Transverse colon (tissue), 4 donors: ENCODE data around the gene GTF2F2. TPM values are rescaled to one million over a fixed set of nuclear protein-coding genes. Genes with fewer than 3 reads are reported as not detected.

Experiments used
- DNase-seq: peaks from one replicate; pipeline ENCODE4 v3.0.0-alpha.2; 2019
- H3K27ac ChIP-seq, 4 donors: fragments of 200-600 bp; sonication (generic); 2 replicates each; pipeline ENCODE4 v1.5.1; 2016 to 2018; ENCODE audit warnings: inconsistent platforms in 4 of 4
- H3K27me3 ChIP-seq: fragments of 200-600 bp; sonication (generic); 2 replicates; pipeline ENCODE4 v1.5.1; 2017; ENCODE audit warnings: inconsistent platforms
- H3K36me3 ChIP-seq, 4 donors: fragments of 200-600 bp; sonication (generic); 2 replicates each; pipeline ENCODE4 v1.5.1; 2017 to 2019; ENCODE audit warnings: inconsistent platforms in 4 of 4
- H3K4me1 ChIP-seq, 4 donors: fragments of 200-600 bp; sonication (generic); 2 replicates each; pipeline ENCODE4 v1.5.1; 2017 to 2020; ENCODE audit warnings: inconsistent platforms in 4 of 4
- H3K4me3 ChIP-seq, 4 donors: fragments of 200-600 bp; sonication (generic); 1 replicate in 1 of 4; 2 replicates in 3 of 4; pipeline versions ENCODE4 v1.5.1 to v1.6.1; 2017 to 2019; ENCODE audit warnings: inconsistent platforms in 4 of 4
- H3K9me3 ChIP-seq, 2 donors: fragments of 200-600 bp; sonication (generic); 2 replicates each; pipeline ENCODE4 v1.5.1; 2017 to 2019; ENCODE audit warnings: inconsistent platforms in 2 of 2
- CTCF ChIP-seq, 5 experiments: fragments of 200-600 bp in 3 of 5; fragments of 450-650 bp in 2 of 5; sonication (generic) in 3 of 5; IDR thresholded peaks; 1 replicate in 2 of 5; 2 replicates in 3 of 5; pipeline ENCODE4 v1.5.1; 2016 to 2017; ENCODE audit warnings: antibody characterized with exemption in 5 of 5, inconsistent platforms in 3 of 5, mild to moderate bottlenecking in 2 of 5, moderate library complexity in 1 of 5
- EP300 ChIP-seq: sonication (generic); formaldehyde crosslinking; IDR thresholded peaks from one replicate; pipeline ENCODE4 v1.6.1; 2017; ENCODE audit warnings: antibody characterized with exemption, low read depth
- POLR2A ChIP-seq: fragments of 450-650 bp; IDR thresholded peaks from one replicate; pipeline ENCODE4 v1.6.1; 2016; ENCODE audit warnings: antibody characterized with exemption, mild to moderate bottlenecking, moderate library complexity
- POLR2AphosphoS5 ChIP-seq, 3 donors: sonication (generic); formaldehyde crosslinking; IDR thresholded peaks; one replicate each; pipeline ENCODE4 v1.6.1; 2016; ENCODE audit warnings: antibody characterized with exemption in 3 of 3
- WGBS, 2 donors: methylation state at CpG; one replicate each; pipeline ENCODE4 v1.1.5; 2018; ENCODE audit warnings: low coverage in 1 of 2; 5-methylcytosine and 5-hydroxymethylcytosine counted together
- in situ Hi-C, 4 donors: fragments of 200-750 bp; cut with MboI; loops; one replicate each; pipeline versions ENCODE4 v1.15.0 to v1.15.1; 2017; ENCODE audit warnings: low sequenced_read_pairs in 3 of 4, low pct_ligation_motif_present in 1 of 4, low pct_unique_long_range_greater_than_20kb in 1 of 4
- intact Hi-C: fragments of 100-400 bp; cut with DNase I; formaldehyde crosslinking; loops from one replicate; pipeline ENCODE4 v1.15.1; 2023; ENCODE audit warnings: low total_unique reads
- total RNA-seq, 4 donors: library from RNA; depleted of rRNA; stranded (reverse); fragments of >200 nt; gene quantifications; one replicate each; pipeline ENCODE4 v1.1.0, GENCODE V29; 2016

GTF2F2 gene
- total RNA-seq, 4 donors from 2014 or later: 6.8 to 23.8 (median 13.5) TPM

- intact Hi-C loops: no loop called here
- 84 to 88% methylated on average over 6 to 9 of the region's 9 CpGs for WGBS, 2 donors
- in situ Hi-C loops: no loop called here
Measured at GRCh38 chr13:45215392-45216077, 95.2 kb downstream of the GTF2F2 start.

GRCh38 chr13:45216193-45216592 lies 95.9 kb downstream of the GTF2F2 start:
- Histone ChIP-seq H3K4me3 (no peak overlapping the region), H3K27me3 (no peaks in the 10 kb centered on the region), H3K36me3 (no peaks in the 10 kb centered on the region), H3K9me3 (no peaks in the 10 kb centered on the region), H3K27ac (peak overlapping the region in 1 of 4 donors; percentile 1), H3K4me1 (peaks cover 0 to 18% (median 6%) of the 10 kb centered on the region in 4 donors)
- WGBS, 2 donors: 77 to 88% methylated on average over 3 to 4 of the region's 4 CpGs
- intact Hi-C loops: no loop called here
- TF ChIP-seq POLR2A (no peak), CTCF (IDR thresholded peaks at IDR 0.05) (no peak), EP300 (no peak), POLR2AphosphoS5 (IDR thresholded peaks at IDR 0.05) (no peak)
- in situ Hi-C loops: no loop called here
- DNase-seq: no peak

More at GRCh38 chr13:45215392-45216077, 95.2 kb downstream of the GTF2F2 start:
- Histone ChIP-seq H3K4me1 (peaks cover 0 to 18% (median 6%) of the 10 kb centered on the region in 4 donors), H3K27me3 (no peaks in the 10 kb centered on the region), H3K27ac (peak overlapping the region in 2 of 4 donors; percentile 1 to 8), H3K4me3 (no peak overlapping the region), H3K36me3 (no peaks in the 10 kb centered on the region), H3K9me3 (no peaks in the 10 kb centered on the region)
- no peak for DNase-seq
- TF ChIP-seq POLR2AphosphoS5 (IDR thresholded peaks at IDR 0.05): no peak
- no peak for TF ChIP-seq CTCF (IDR thresholded peaks at IDR 0.05)
- no peak for TF ChIP-seq EP300
- TF ChIP-seq POLR2A: no peak

- Histone ChIP-seq H3K9me3 (no peaks in the 10 kb centered on the region), H3K4me3 (no peak overlapping the region), H3K27ac (peak overlapping the region in 2 of 4 donors; percentile 4 to 51), H3K27me3 (no peaks in the 10 kb centered on the region), H3K36me3 (no peaks in the 10 kb centered on the region), H3K4me1 (peaks cover 0 to 18% (median 6%) of the 10 kb centered on the region in 4 donors)
- in situ Hi-C loops: no loop called here
- intact Hi-C loops: no loop called here
- WGBS, 2 donors: 97 to 100% methylated on average over 1 of the region's 1 CpG
- no peak for DNase-seq
- TF ChIP-seq CTCF (IDR thresholded peaks at IDR 0.05) (no peak), EP300 (no peak), POLR2A (no peak), POLR2AphosphoS5 (IDR thresholded peaks at IDR 0.05) (no peak)
Measured at GRCh38 chr13:45218689-45219088, 98.4 kb downstream of the GTF2F2 start.

- in situ Hi-C loops: no loop called here
Measured at GRCh38 chr13:45219123-45219891, 99.0 kb downstream of the GTF2F2 start.

More at GRCh38 chr13:45219123-45219891, 99.0 kb downstream of the GTF2F2 start:
- DNase-seq: no peak
- Histone ChIP-seq H3K4me1 (peaks cover 0 to 18% (median 6%) of the 10 kb centered on the region in 4 donors), H3K36me3 (no peaks in the 10 kb centered on the region), H3K4me3 (no peak overlapping the region), H3K27ac (peak overlapping the region in 3 of 4 donors; percentile 4 to 51 (median 27)), H3K27me3 (no peaks in the 10 kb centered on the region), H3K9me3 (no peaks in the 10 kb centered on the region)
- intact Hi-C loops: no loop called here
- TF ChIP-seq EP300: no peak
- WGBS, 2 donors: 63 to 67% methylated on average over 5 of the region's 5 CpGs
